PC-3 (cell line): ENCODE data around the gene TFB1M. TPM values are rescaled to one million over a fixed set of nuclear protein-coding genes. Genes with fewer than 3 reads are reported as not detected.
"Not testable (repeated sequence)": the region's sequence is repeated elsewhere in the genome, so short reads cannot be mapped to it uniquely, and the experiment has no call there.

Source experiments
- ATAC-seq: fragments of 200-7000 bp; cut with Tn5 transposase; 2 replicates; pipeline ENCODE4 v1.9.1; 2020; ENCODE audit warnings: mild to moderate bottlenecking, moderate library complexity
- BruUV-seq: library from RNA; stranded (reverse); fragments of 400-500 nt; replicated peaks from 2 replicates; lab custom pipeline; 2021; lab: Mats Ljungman, UMichigan
- CTCF ChIA-PET: fragments of 300-600 bp; sonication (Branson Sonifier 250); formaldehyde crosslinking; loops from one replicate; lab custom pipeline; 2022; ENCODE audit warnings: antibody characterized with exemption; lab: Charles Lee
- POLR2A ChIA-PET: fragments of 300-600 bp; sonication (Branson Sonifier 250); formaldehyde crosslinking; loops from one replicate; lab custom pipeline; 2022; ENCODE audit warnings: antibody characterized with exemption; ENCODE audit not compliant: unreplicated experiment; lab: Charles Lee
- DNase-seq: peaks from one replicate; pipeline ENCODE4 v3.0.0-alpha.2; 2015
- H2AFZ ChIP-seq: fragments of 300-600 bp; sonication (generic); 2 replicates; pipeline ENCODE4 v1.6.0; 2016; ENCODE audit warnings: antibody characterized with exemption, low read length
- H3F3A ChIP-seq: fragments of 300-600 bp; sonication (generic); one replicate; pipeline ENCODE4 v1.6.0; 2017; ENCODE audit warnings: antibody characterized with exemption, low read length, control low read depth, mild to moderate bottlenecking; ENCODE audit not compliant: unreplicated experiment
- H3K27ac ChIP-seq: fragments of 300-600 bp; sonication (generic); 2 replicates; pipeline ENCODE4 v1.5.1; 2016; ENCODE audit warnings: mild to moderate bottlenecking, low read length
- H3K27me3 ChIP-seq: fragments of 300-600 bp; sonication (generic); 2 replicates; pipeline ENCODE4 v1.6.1; 2016; ENCODE audit warnings: low read length, mixed read lengths
- H3K36me3 ChIP-seq: fragments of 300-600 bp; sonication (generic); 2 replicates; pipeline ENCODE4 v1.6.1; 2016; ENCODE audit warnings: low read depth, mixed run types, low read length, mixed read lengths
- H3K4me1 ChIP-seq: fragments of 300-600 bp; sonication (generic); 2 replicates; pipeline ENCODE4 v1.5.1; 2016; ENCODE audit warnings: low read length; ENCODE audit not compliant: insufficient read depth
- H3K4me2 ChIP-seq: fragments of 300-600 bp; sonication (generic); 2 replicates; pipeline ENCODE4 v1.6.0; 2016; ENCODE audit warnings: low read length
- H3K4me3 ChIP-seq: fragments of 300-600 bp; sonication (generic); 2 replicates; pipeline ENCODE4 v1.5.1; 2016; ENCODE audit warnings: mild to moderate bottlenecking, low read length, mixed read lengths
- H3K79me2 ChIP-seq: fragments of 300-600 bp; sonication (generic); 2 replicates; pipeline ENCODE4 v1.6.1; 2017; ENCODE audit warnings: low read length, mixed read lengths
- H3K9ac ChIP-seq: fragments of 300-600 bp; sonication (generic); 2 replicates; pipeline ENCODE4 v1.6.0; 2016; ENCODE audit warnings: mild to moderate bottlenecking, low read length
- H3K9me2 ChIP-seq: fragments of 300-600 bp; sonication (generic); replicated peaks from 2 replicates; pipeline ENCODE4 v1.6.1; 2016; ENCODE audit warnings: mixed run types, low read length, mixed read lengths
- H3K9me3 ChIP-seq: fragments of 300-600 bp; sonication (generic); 2 replicates; pipeline ENCODE4 v1.6.1; 2016; ENCODE audit warnings: low read length, mixed read lengths
- H4K20me1 ChIP-seq: fragments of 300-600 bp; sonication (generic); 2 replicates; pipeline ENCODE4 v1.6.1; 2016; ENCODE audit warnings: low read length, mixed read lengths
- EZH2 ChIP-seq: fragments of 300-600 bp; sonication (generic); IDR thresholded peaks from one replicate; pipeline ENCODE4 v1.6.1; 2017; ENCODE audit warnings: antibody characterized with exemption, mild to moderate bottlenecking, low read length; ENCODE audit not compliant: unreplicated experiment
- EZH2phosphoT487 ChIP-seq: fragments of 300-600 bp; sonication (generic); IDR thresholded peaks from 2 replicates; pipeline ENCODE4 v1.6.1; 2018; ENCODE audit warnings: mild to moderate bottlenecking, antibody characterized with exemption, low read length, borderline replicate concordance
- intact Hi-C: fragments of 100-400 bp; cut with micrococcal nuclease; formaldehyde crosslinking; loops from 2 replicates; pipeline ENCODE4 v1.9.0; 2023
- total RNA-seq: library from RNA; depleted of rRNA; stranded (reverse); fragments of >200 nt; gene quantifications from 2 replicates; pipeline ENCODE4 v1.2.3, GENCODE V29; 2014
- TF ChIP-seq, protein P1 (sequence below): fragments of 300-600 bp; sonication (generic); conservative IDR thresholded peaks from 2 replicates; pipeline ENCODE4 v1.5.1; 2017; ENCODE audit warnings: antibody characterized with exemption, low read depth, mild to moderate bottlenecking, low read length

The TFB1M gene
- total RNA-seq, 1 experiment from 2014 or later: 23.1 TPM

DNA sequence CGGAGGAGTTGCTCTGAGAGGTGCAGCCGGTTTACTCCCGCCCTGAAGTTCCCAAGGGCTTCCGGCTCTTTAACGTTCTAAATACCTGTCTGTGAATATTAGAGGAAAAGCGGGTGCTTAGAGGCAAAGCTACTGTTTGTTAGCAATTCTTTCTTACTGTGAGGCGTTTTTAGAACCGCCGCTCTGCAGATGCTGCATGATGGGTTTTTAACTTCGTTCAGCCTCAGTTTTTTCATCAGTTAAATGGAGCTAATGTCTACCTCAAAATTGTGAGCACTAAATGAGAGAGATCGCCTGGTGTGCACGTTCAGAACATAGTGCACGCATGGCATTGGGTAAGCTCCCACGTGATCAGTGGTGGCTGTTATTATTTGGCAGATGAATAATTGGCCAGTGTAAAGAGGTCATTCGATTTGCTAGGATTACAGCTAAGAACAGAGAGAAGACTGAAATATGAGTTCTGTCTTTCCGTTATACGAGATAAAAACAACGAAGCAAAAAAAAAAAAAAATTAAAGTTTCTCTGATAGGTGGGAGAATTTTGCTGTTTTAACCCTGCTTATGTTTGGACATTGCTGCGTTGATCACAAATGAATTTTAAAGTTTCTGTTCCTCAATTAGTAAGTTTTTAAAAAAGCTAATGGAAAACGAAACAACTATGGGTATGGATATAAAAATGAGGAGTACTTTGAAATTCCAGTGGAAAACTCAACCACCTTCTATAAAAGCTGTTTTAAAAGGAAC, 660 bp upstream of the TFB1M start:
- Histone ChIP-seq H3K4me1 (peaks cover 31% of the 10 kb centered on the region), H3F3A (no peaks in the 10 kb centered on the region), H3K79me2 (peaks cover 29% of the 10 kb centered on the region), H3K9ac (peak overlapping the region; percentile 95), H3K4me3 (peak overlapping the region; percentile 89), H3K27me3 (no peaks in the 10 kb centered on the region), H2AFZ (peak overlapping the region; percentile 86), H3K27ac (peak overlapping the region; percentile 84), H3K4me2 (peak overlapping the region; percentile 93), H4K20me1 (no peaks in the 10 kb centered on the region), H3K36me3 (peaks cover 11% of the 10 kb centered on the region; the same call in 1 of the 2 replicates), H3K9me2 (no peaks in the 10 kb centered on the region), H3K9me3 (no peaks in the 10 kb centered on the region)
- POLR2A ChIA-PET: interaction anchor here (0.6 kb wide), 3 partner anchors 144 to 909 kb away, joined by 3 to 6 read pairs (median 4); no protein-coding TSS in a partner anchor
- TF ChIP-seq EZH2: no peak
- TF ChIP-seq EZH2phosphoT487: no peak
- TF ChIP-seq, protein P1, sequence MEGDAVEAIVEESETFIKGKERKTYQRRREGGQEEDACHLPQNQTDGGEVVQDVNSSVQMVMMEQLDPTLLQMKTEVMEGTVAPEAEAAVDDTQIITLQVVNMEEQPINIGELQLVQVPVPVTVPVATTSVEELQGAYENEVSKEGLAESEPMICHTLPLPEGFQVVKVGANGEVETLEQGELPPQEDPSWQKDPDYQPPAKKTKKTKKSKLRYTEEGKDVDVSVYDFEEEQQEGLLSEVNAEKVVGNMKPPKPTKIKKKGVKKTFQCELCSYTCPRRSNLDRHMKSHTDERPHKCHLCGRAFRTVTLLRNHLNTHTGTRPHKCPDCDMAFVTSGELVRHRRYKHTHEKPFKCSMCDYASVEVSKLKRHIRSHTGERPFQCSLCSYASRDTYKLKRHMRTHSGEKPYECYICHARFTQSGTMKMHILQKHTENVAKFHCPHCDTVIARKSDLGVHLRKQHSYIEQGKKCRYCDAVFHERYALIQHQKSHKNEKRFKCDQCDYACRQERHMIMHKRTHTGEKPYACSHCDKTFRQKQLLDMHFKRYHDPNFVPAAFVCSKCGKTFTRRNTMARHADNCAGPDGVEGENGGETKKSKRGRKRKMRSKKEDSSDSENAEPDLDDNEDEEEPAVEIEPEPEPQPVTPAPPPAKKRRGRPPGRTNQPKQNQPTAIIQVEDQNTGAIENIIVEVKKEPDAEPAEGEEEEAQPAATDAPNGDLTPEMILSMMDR: no peak
- ATAC-seq (peak; percentile 53), DNase-seq (peak; percentile 65)
- intact Hi-C loops: loop anchor here (2.0 to 10.0 kb wide), 3 partner anchors 38 to 1120 kb away; no protein-coding TSS in a partner anchor
- CTCF ChIA-PET: interaction anchor here (0.7 to 0.8 kb wide), 2 partner anchors 215 to 629 kb away, joined by 3 to 5 read pairs; no protein-coding TSS in a partner anchor
- BruUV-seq: TSS peak; percentile 85

DNA sequence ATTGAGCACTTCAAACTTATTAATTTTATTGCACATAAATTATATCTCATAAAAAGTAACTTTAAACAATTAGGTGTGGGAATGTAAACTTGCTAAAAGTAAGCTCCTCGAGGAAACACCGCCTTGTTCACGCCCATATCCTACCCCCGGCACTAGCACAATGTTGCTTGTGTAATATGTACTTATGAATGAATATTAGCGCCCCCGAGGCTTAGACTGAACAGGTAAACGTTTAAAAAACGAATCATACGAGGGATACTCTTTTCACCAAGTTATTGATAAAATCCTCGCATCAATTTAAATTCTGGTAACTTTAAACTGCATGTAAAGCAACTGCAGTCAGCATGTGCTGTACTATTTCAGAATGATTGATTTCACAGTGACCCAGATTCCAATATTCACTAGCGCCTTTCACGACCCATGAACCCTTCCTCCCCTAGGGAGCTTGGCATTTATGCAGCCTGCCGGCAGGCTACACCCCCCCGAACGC, 637 bp downstream of the TFB1M start:
- Histone ChIP-seq H3K4me2 (peak overlapping the region; percentile 93), H3K4me3 (peak overlapping the region; percentile 89), H3K9ac (peak overlapping the region; percentile 95), H2AFZ (peak overlapping the region; percentile 90), H3F3A (no peaks in the 10 kb centered on the region), H3K4me1 (peaks cover 39% of the 10 kb centered on the region), H3K79me2 (peaks cover 29% of the 10 kb centered on the region), H3K27me3 (no peaks in the 10 kb centered on the region), H3K9me3 (no peaks in the 10 kb centered on the region), H3K36me3 (peaks cover 16% of the 10 kb centered on the region; the same call in 1 of the 2 replicates), H4K20me1 (no peaks in the 10 kb centered on the region), H3K27ac (peak overlapping the region; percentile 65), H3K9me2 (no peaks in the 10 kb centered on the region)
- POLR2A ChIA-PET: no interaction called here
- DNase-seq (peak; percentile 24), ATAC-seq (peak; percentile 4)
- CTCF ChIA-PET: no interaction called here
- TF ChIP-seq, protein P1: no peak
- TF ChIP-seq EZH2phosphoT487 (no peak), EZH2 (no peak)
- intact Hi-C loops: loop anchor here (2.0 to 10.0 kb wide), 3 partner anchors 37 to 1121 kb away; no protein-coding TSS in a partner anchor
- BruUV-seq: no TSS peak

DNA sequence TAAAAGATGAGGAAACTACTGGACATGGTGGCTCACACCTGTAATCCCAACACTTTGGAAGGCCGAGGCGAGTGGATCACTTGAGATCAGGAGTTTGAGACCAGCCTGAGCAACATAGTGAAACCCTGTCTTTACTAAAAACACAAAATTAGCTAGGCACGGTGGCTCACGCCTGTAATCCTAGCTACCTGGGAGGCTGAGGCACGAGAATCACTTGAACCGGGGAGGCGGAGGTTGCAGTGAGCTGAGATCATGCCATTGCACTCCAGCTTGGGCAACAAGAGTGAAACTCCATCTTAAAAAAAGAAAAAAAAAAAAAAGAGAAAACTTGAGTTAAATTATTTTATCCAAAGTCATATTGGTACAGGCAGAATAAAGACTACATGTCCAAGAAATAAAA, 1.3 kb downstream of the TFB1M start:
- Histone ChIP-seq H3K4me3 (peak overlapping the region; percentile 89), H3K4me1 (peaks cover 39% of the 10 kb centered on the region), H3K79me2 (peaks cover 29% of the 10 kb centered on the region), H3K9ac (peak overlapping the region; percentile 95), H3K36me3 (peaks cover 16% of the 10 kb centered on the region; the same call in 1 of the 2 replicates), H3K4me2 (peak overlapping the region; percentile 93)
- H3F3A ChIP-seq, POLR2A ChIA-PET, H2AFZ ChIP-seq, H3K9me2 ChIP-seq, BruUV-seq, H3K27ac ChIP-seq, H4K20me1 ChIP-seq, H3K9me3 ChIP-seq, ATAC-seq, DNase-seq, H3K27me3 ChIP-seq: not testable (repeated sequence)
- CTCF ChIA-PET: interaction anchor here (0.6 kb wide), 1 partner anchor 534 kb away, joined by 3 read pairs; no protein-coding TSS in a partner anchor
- intact Hi-C loops: loop anchor here (10.0 kb wide), 1 partner anchor 1122 kb away; no protein-coding TSS in a partner anchor
